SK-N-MC (cell line): ENCODE data around the gene NOXA1.
"Not testable (repeated sequence)": the region's sequence is repeated elsewhere in the genome, so short reads cannot be mapped to it uniquely, and the experiment has no call there.

ENCODE experiments used
- DNase-seq: peaks from one replicate; pipeline ENCODE4 v3.0.0-alpha.2; 2011; ENCODE audit warnings: low read depth, low spot score
- H3K27ac ChIP-seq: fragments of 200-600 bp; sonication (generic); 2 replicates; pipeline ENCODE4 v1.5.1; 2016; ENCODE audit warnings: mixed run types
- H3K36me3 ChIP-seq: fragments of 200-600 bp; sonication (generic); 2 replicates; pipeline ENCODE4 v1.6.1; 2017; ENCODE audit warnings: antibody characterized with exemption, low read length, mixed read lengths; ENCODE audit not compliant: insufficient read depth
- H3K4me3 ChIP-seq: fragments of 200-600 bp; sonication (generic); 2 replicates; pipeline ENCODE4 v1.5.1; 2016
- H3K9ac ChIP-seq: fragments of 200-600 bp; sonication (generic); 2 replicates; pipeline ENCODE4 v1.8.0; 2017; ENCODE audit warnings: mixed run types, mixed read lengths; ENCODE audit not compliant: insufficient read length
- H3K9me3 ChIP-seq: fragments of 200-600 bp; sonication (generic); 2 replicates; pipeline ENCODE4 v1.6.1; 2017; ENCODE audit warnings: low read depth, mild to moderate bottlenecking, antibody characterized with exemption, low read length, moderate library complexity, mixed read lengths
- EZH2 ChIP-seq: fragments of 200-600 bp; sonication (generic); IDR thresholded peaks from one replicate; pipeline ENCODE4 v1.6.1; 2017; ENCODE audit warnings: antibody characterized with exemption
- FOXP2 ChIP-seq: optimal IDR thresholded peaks from 2 replicates; pipeline ENCODE3; 2011; ENCODE audit warnings: mild to moderate bottlenecking, moderate library complexity; ENCODE audit not compliant: insufficient read depth; ENCODE audit errors: extremely low read length, control extremely low read depth
- POLR2AphosphoS5 ChIP-seq: IDR thresholded peaks from 2 replicates; pipeline ENCODE4 v1.6.1; 2012; ENCODE audit warnings: mild to moderate bottlenecking, low read depth, low read length, borderline replicate concordance

The NOXA1 gene

DNA sequence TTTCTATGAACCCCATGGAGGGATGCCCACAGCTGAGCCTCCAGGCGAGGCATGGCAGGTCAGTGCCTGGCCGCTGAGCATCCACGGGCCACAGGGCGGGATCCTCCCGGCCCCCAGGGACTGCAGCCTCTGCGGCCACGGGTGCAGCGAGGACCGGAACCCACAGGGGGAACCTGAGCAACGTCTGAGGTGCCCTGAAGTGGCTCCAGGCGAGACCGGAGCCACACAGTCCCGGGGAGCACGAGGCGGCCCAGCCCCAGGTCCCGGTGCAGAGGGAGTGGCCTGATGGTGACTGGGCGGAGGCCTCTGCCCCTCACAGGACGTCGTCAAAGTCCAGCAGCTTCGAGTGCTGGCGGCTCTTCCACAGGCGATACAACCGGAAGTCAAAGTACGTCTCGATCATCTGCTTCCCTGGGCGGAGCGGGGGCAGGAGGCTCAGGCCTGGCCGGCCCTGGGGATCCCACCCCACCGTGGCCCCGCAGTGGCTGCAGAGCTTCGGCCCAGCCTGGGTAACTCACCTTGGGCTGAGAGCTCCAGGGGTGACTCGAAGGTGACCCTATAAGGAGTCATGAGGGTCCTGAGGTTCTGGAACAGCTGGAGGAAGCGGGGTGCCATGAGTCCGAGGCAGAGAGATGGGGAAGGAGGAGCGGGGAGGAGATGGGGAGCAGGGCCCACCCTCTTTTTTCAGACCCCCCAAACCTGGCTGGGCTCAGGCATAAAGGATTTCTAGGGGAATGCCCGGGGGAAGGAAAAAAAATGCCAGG, 26.1 kb downstream of the NOXA1 start:
- Histone ChIP-seq H3K4me3 (no peak overlapping the region), H3K9me3 (no peaks in the 10 kb centered on the region), H3K9ac (no peak overlapping the region), H3K27ac (no peak overlapping the region), H3K36me3 (no peaks in the 10 kb centered on the region; the same call in 1 of the 2 replicates)
- no peak for DNase-seq
- no peak for TF ChIP-seq POLR2AphosphoS5
- no peak for TF ChIP-seq EZH2
- TF ChIP-seq FOXP2: no peak

GRCh38 chr9:137449931-137450538, 26.8 kb downstream of the NOXA1 start:
- TF ChIP-seq FOXP2: no peak
- TF ChIP-seq EZH2: no peak
- no peak for TF ChIP-seq POLR2AphosphoS5
- Histone ChIP-seq H3K9me3 (no peaks in the 10 kb centered on the region), H3K27ac (no peak overlapping the region), H3K4me3 (no peak overlapping the region), H3K36me3 (no peaks in the 10 kb centered on the region; the same call in 1 of the 2 replicates), H3K9ac (no peak overlapping the region)
- no peak for DNase-seq

DNA sequence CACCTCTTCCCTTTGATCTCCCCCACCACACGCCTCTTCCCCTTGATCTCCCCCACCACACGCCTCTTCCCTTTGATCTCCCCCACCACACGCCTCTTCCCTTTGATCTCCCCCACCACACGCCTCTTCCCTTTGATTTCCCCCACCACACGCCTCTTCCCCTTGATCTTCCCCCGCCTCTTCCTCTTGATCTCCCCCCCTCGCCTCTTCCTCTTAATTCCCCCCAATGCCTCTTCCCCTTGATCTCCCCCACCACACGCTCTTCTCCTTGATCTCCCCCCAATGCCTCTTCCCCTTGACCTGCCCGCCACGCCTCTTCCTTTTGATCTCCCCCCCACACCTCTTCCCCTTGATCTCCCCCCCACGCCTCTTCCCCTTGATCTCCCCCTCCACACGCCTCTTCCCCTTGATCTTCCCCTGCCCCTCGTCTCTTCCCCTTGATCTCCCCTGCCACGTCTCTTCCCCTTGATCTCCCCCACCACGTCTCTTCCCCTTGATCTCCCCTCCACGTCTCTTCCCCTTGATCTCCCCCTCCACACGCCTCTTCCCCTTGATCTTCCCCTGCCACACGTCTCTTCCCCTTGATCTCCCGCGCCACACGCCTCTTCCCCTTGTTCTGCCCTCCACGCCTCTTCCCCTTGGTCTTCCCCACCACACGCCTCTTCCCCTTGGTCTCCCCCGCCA, 27.5 kb downstream of the NOXA1 start:
- not testable (repeated sequence) for H3K4me3 ChIP-seq, H3K9ac ChIP-seq, DNase-seq, H3K27ac ChIP-seq, H3K9me3 ChIP-seq, H3K36me3 ChIP-seq

DNA sequence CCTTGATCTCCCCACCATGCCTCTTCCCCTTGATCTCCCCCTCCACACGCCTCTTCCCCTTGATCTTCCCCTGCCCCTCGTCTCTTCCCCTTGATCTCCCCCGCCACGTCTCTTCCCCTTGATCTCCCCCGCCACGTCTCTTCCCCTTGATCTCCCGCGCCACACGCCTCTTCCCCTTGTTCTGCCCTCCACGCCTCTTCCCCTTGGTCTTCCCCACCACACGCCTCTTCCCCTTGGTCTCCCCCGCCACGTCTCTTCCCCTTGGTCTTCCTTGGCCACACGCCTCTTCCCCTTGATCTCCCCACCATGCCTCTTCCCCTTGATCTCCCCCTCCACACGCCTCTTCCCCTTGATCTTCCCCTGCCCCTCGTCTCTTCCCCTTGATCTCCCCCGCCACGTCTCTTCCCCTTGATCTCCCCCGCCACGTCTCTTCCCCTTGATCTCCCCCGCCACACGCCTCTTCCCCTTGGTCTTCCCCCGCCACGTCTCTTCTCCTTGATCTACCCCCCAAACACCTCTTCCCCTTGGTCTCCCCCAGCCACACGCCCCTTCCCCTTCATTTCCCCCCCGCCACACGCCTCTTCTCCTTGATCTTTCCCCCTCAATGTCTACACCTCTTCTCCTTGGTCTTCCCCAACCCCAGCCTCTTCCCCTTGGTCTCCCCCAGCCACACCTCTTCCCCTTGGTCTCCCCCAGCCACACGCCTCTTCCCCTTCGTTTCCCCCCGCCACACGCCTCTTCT, 28.2 kb downstream of the NOXA1 start:
- DNase-seq, H3K9ac ChIP-seq, H3K9me3 ChIP-seq, H3K27ac ChIP-seq, H3K4me3 ChIP-seq, H3K36me3 ChIP-seq: not testable (repeated sequence)

DNA sequence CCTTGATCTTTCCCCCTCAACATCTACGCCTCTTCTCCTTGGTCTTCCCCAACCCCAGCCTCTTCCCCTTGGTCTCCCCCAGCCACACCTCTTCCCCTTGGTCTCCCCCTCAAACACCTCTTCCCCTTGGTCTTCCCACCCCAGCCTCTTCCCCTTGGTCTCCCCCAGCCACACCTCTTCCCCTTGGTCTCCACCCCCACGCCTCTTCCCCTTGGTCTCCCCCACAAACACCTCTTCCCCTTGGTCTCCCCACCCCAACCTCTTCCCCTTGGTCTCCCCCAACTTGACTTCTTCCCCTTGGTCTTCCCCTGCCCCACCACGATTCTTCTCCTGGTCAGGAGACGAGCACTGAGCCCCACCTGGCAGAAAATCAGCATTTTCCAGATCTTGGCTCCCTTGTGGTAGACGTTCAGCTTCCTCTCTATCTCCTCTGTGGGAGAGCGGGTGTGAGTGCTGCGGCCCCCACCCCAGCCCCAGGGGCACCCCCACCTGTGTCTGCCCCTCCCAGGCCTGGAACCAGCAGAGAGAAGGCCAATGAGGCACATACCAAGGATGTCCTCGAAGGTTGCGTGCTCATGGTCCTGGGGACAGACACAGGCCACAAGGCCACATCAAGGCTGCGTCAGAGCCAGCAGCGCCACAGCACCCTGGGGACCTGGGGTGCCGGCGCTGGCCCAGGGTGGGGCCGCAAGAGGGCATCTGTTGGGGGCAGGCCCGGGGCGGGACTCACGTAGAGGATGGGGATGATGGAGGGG, 29.0 kb downstream of the NOXA1 start:
- H3K4me3 ChIP-seq: no peak overlapping the region
- no peaks in the 10 kb centered on the region; the same call in 1 of the 2 replicates for H3K36me3 ChIP-seq
- H3K9ac ChIP-seq: no peak overlapping the region
- no peak for DNase-seq
- no peaks in the 10 kb centered on the region for H3K9me3 ChIP-seq
- no peak overlapping the region for H3K27ac ChIP-seq
- TF ChIP-seq POLR2AphosphoS5: no peak
- no peak for TF ChIP-seq EZH2
- TF ChIP-seq FOXP2: no peak

- no peak overlapping the region for H3K9ac ChIP-seq
- peak overlapping the region; percentile 75 for H3K4me3 ChIP-seq
- no peaks in the 10 kb centered on the region for H3K9me3 ChIP-seq
- no peaks in the 10 kb centered on the region; the same call in 1 of the 2 replicates for H3K36me3 ChIP-seq
- no peak overlapping the region for H3K27ac ChIP-seq
- no peak for TF ChIP-seq FOXP2
- TF ChIP-seq EZH2: no peak
- no peak for TF ChIP-seq POLR2AphosphoS5
- no peak for DNase-seq
These were observed 29.8 kb downstream of the NOXA1 start for GRCh38 chr9:137452761-137453642.

DNA sequence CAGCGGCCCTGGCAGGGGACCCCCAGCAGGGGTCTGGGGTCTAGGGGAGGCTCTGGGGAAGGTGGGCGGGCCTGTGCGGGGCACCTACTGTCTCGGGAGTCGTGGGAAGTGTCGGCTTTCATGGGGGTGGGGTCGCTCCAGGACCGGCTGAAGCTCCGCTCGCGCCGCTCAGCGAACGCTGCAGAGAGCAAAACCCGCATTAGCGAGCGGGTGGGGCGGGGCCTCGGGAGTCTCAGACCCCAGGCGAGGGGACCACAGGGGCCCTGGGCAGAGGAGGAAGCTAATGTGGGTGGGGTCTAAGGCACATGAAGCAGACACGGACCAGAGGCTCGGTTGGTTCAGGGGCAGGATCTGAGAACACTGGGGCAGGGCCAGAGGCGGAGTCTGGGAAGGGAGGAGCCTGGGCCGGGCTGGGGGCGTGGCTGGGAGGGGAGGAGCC, 30.5 kb downstream of the NOXA1 start:
- TF ChIP-seq FOXP2: no peak
- TF ChIP-seq EZH2: no peak
- TF ChIP-seq POLR2AphosphoS5: no peak
- no peaks in the 10 kb centered on the region; the same call in 1 of the 2 replicates for H3K36me3 ChIP-seq
- peak; percentile 37 for DNase-seq
- H3K4me3 ChIP-seq: peak overlapping the region; percentile 75
- no peak overlapping the region for H3K27ac ChIP-seq
- no peak overlapping the region for H3K9ac ChIP-seq
- no peaks in the 10 kb centered on the region for H3K9me3 ChIP-seq

- DNase-seq: no peak
- Histone ChIP-seq H3K9me3 (no peaks in the 10 kb centered on the region), H3K4me3 (peak overlapping the region; percentile 55), H3K36me3 (no peaks in the 10 kb centered on the region; the same call in 1 of the 2 replicates), H3K27ac (no peak overlapping the region), H3K9ac (no peak overlapping the region)
- no peak for TF ChIP-seq FOXP2
- no peak for TF ChIP-seq POLR2AphosphoS5
- no peak for TF ChIP-seq EZH2
These were observed 31.0 kb downstream of the NOXA1 start for GRCh38 chr9:137454145-137454596.
